HG03469 (cell line): ENCODE measurements around the gene OXTR.
"Not testable (repeated sequence)": the region's sequence is repeated elsewhere in the genome, so short reads cannot be mapped to it uniquely, and the experiment has no call there.

ENCODE experiments used
- ATAC-seq: cut with Tn5 transposase; IDR thresholded peaks from one replicate; pipeline ENCODE4 v1.9.1; 2021; ENCODE audit warnings: mild to moderate bottlenecking, moderate library complexity, moderate number of reproducible peaks; ENCODE audit not compliant: unreplicated experiment

Gene OXTR

GRCh38 chr3:8743021-8743601 is 26.3 kb downstream of the OXTR start:
- no peak for ATAC-seq

- ATAC-seq, result no peak
Observed at GRCh38 chr3:8741581-8742261, 27.7 kb downstream of the OXTR start.

- ATAC-seq, result no peak
Observed at GRCh38 chr3:8739757-8740504, 29.5 kb downstream of the OXTR start.

GRCh38 chr3:8738639-8739038 is 30.8 kb downstream of the OXTR start:
- ATAC-seq, result no peak

- ATAC-seq, result no peak
Observed at GRCh38 chr3:8737823-8738222, 31.6 kb downstream of the OXTR start.

- no peak for ATAC-seq
Observed at GRCh38 chr3:8737301-8737700, 32.1 kb downstream of the OXTR start.

- ATAC-seq, result no peak
Observed at GRCh38 chr3:8736436-8736835, 33.0 kb downstream of the OXTR start.

- ATAC-seq, result no peak
Observed at GRCh38 chr3:8734908-8735307, 34.5 kb downstream of the OXTR start.

- ATAC-seq, result no peak
Observed at GRCh38 chr3:8734137-8734878, 35.1 kb downstream of the OXTR start.

GRCh38 chr3:8733332-8734094 is 35.9 kb downstream of the OXTR start, which contains the start of gene CAV3:
Gene CAV3, plus strand, starts transcription at chr3:8733802. Its CDS starts 75 bp downstream, at chr3:8733877.
- no peak for ATAC-seq

- no peak for ATAC-seq
Observed at GRCh38 chr3:8732413-8732812, 37.0 kb downstream of the OXTR start.

- ATAC-seq, result no peak
Observed at GRCh38 chr3:8730656-8731055, 38.8 kb downstream of the OXTR start.

GRCh38 chr3:8729479-8729878 is 39.9 kb downstream of the OXTR start:
- no peak for ATAC-seq

GRCh38 chr3:8727605-8728512 is 41.6 kb downstream of the OXTR start:
- no peak for ATAC-seq

GRCh38 chr3:8724108-8724752 is 45.2 kb downstream of the OXTR start:
- ATAC-seq, result no peak

- no peak for ATAC-seq
Observed at GRCh38 chr3:8723612-8724011, 45.8 kb downstream of the OXTR start.

GRCh38 chr3:8722808-8723207 is 46.6 kb downstream of the OXTR start:
- no peak for ATAC-seq

- not testable (repeated sequence) for ATAC-seq
Observed at GRCh38 chr3:8715757-8716156, 53.7 kb downstream of the OXTR start.
